Peyer's patch (tissue), 4 donors: ENCODE results near the gene NAGPA.

Source experiments
- POLR2A ChIP-seq, 2 donors: fragments of 450-650 bp; IDR thresholded peaks; one replicate each; pipeline ENCODE4 v1.5.1; 2017; ENCODE audit warnings: antibody characterized with exemption in 2 of 2, mild to moderate bottlenecking in 2 of 2, moderate library complexity in 2 of 2
- TF ChIP-seq, protein P1 (sequence below), 6 experiments: fragments of 450-650 bp in 4 of 6; fragments of 200-600 bp in 2 of 6; sonication (generic) in 1 of 6; IDR thresholded peaks; one replicate each; pipeline ENCODE4 v1.5.1; 2017 to 2019; ENCODE audit warnings: antibody characterized with exemption in 6 of 6, mild to moderate bottlenecking in 3 of 6, moderate library complexity in 1 of 6

DNA sequence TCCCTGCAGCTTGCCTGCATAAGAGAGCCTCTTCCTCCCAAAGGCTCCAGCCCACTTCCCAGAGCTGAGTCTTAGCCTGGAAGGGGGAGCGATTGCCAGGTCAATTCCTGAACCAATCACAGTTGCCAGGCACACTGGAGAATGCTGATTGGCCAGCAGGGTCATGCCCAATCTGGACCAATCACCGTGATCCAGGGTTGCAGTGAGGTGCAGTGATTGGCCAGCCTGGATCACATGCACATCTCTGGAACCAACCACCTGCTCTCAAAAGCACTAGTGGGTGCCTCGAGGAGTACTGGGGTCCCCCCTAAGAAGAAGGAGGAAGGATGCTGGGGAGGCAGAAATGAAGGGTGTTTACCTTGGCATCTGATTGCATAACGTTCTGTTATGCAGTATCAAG lies 18.4 kb downstream of the NAGPA start:
- no peak for TF ChIP-seq POLR2A (IDR thresholded peaks at IDR 0.05)
- TF ChIP-seq, protein P1, sequence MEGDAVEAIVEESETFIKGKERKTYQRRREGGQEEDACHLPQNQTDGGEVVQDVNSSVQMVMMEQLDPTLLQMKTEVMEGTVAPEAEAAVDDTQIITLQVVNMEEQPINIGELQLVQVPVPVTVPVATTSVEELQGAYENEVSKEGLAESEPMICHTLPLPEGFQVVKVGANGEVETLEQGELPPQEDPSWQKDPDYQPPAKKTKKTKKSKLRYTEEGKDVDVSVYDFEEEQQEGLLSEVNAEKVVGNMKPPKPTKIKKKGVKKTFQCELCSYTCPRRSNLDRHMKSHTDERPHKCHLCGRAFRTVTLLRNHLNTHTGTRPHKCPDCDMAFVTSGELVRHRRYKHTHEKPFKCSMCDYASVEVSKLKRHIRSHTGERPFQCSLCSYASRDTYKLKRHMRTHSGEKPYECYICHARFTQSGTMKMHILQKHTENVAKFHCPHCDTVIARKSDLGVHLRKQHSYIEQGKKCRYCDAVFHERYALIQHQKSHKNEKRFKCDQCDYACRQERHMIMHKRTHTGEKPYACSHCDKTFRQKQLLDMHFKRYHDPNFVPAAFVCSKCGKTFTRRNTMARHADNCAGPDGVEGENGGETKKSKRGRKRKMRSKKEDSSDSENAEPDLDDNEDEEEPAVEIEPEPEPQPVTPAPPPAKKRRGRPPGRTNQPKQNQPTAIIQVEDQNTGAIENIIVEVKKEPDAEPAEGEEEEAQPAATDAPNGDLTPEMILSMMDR (IDR thresholded peaks at IDR 0.05): no peak
